ENCODE measurements around the gene SUGP2. TPM values are rescaled to one million over a fixed set of nuclear protein-coding genes. Genes with fewer than 3 reads are reported as not detected.
A peak's percentile ranks its signal among the peaks of the same experiment; 100 is the strongest.

SUGP2 gene
- total RNA-seq, 1 donor from 2014 or later = 123 TPM

GRCh38 chr19:19004144-19004543, 29.2 kb downstream of the SUGP2 start:
- Histone ChIP-seq H3K4me1 (no peaks in the 10 kb centered on the region), H3K9me3 (ENCODE audit: low read depth) (no peaks in the 10 kb centered on the region), H3K27me3 (no peaks in the 10 kb centered on the region), H3K4me3 (no peak overlapping the region), H3K9ac (no peak overlapping the region), H3F3A (ENCODE audit: low read depth) (no peaks in the 10 kb centered on the region), H3K4me2 (no peak overlapping the region), H3K27ac (no peak overlapping the region), H2AFZ (replicated peaks) (no peak overlapping the region), H3K36me3 (peaks cover 2% of the 10 kb centered on the region), H3K79me2 (ENCODE audit: low read depth) (no peaks in the 10 kb centered on the region), H4K20me1 (ENCODE audit: low read depth) (peaks cover 7% of the 10 kb centered on the region)
- Mint-ChIP-seq H3K4me3 (no peak overlapping the region), H3K27me3 (ENCODE audit: insufficient read depth, low read depth) (no peaks in the 10 kb centered on the region), H3K9me3 (no peaks in the 10 kb centered on the region), H3K27ac (no peak overlapping the region), H3K36me3 (peaks cover 29% of the 10 kb centered on the region), H3K4me1 (no peaks in the 10 kb centered on the region)
- TF ChIP-seq CTCF (IDR thresholded peaks at IDR 0.05) = no peak
- no peak for TF ChIP-seq EZH2 (IDR thresholded peaks at IDR 0.05)
- no peak for TF ChIP-seq EZH2phosphoT487 (IDR thresholded peaks at IDR 0.05)
- no peak for DNase-seq (ENCODE audit: low spot score)

DNA sequence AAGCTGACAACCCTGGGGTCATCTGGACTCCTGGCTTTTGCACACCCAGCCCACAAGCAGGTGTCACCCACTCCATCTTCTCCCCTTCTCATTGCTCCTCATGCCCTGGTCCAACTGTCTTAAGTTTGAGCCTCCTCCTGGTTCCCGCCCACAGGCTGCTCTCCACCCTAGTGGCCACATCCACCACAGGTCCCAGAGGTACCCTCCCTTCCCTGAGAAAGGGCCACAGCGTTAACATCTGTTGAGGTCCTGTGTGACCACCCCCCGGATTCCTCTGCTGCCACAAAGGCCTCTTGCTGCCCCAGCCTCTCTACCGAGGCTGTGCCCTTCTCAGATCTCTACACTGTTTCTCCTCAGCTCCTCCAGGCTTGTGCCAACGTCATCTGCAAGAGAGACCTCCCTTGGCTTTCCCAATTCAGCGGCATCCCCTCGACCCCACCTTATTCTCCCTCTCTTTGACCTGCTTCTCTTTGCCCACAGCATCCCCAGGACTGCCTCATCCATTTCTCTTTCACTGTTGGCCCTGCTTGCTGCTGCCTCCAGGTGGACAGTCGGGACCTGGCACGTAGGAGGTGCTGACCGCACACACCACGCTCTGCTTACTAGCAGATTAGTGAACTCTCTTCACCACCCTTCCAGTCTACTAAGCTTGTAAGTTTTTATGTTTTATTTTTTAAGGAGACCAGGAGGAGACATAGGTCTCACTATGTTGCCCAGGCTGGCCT, 33.3 kb downstream of the SUGP2 start:
- Histone ChIP-seq H3K9ac (no peak overlapping the region), H3K4me3 (no peak overlapping the region), H3K27ac (no peak overlapping the region), H3K4me2 (no peak overlapping the region), H3K79me2 (ENCODE audit: low read depth) (no peaks in the 10 kb centered on the region), H3K9me3 (ENCODE audit: low read depth) (no peaks in the 10 kb centered on the region), H4K20me1 (ENCODE audit: low read depth) (peaks cover 24% of the 10 kb centered on the region), H3K27me3 (no peaks in the 10 kb centered on the region), H3K4me1 (no peaks in the 10 kb centered on the region), H3F3A (ENCODE audit: low read depth) (peaks cover 5% of the 10 kb centered on the region), H3K36me3 (peaks cover 2% of the 10 kb centered on the region), H2AFZ (replicated peaks) (no peak overlapping the region)
- Mint-ChIP-seq H3K4me1 (peaks cover 9% of the 10 kb centered on the region), H3K27ac (no peak overlapping the region), H3K9me3 (no peaks in the 10 kb centered on the region), H3K27me3 (ENCODE audit: insufficient read depth, low read depth) (no peaks in the 10 kb centered on the region), H3K4me3 (peak overlapping the region; percentile 64), H3K36me3 (peaks cover 34% of the 10 kb centered on the region)
- TF ChIP-seq CTCF (IDR thresholded peaks at IDR 0.05) (peak; percentile 42), EZH2 (IDR thresholded peaks at IDR 0.05) (no peak)
- peak; percentile 33 for DNase-seq (ENCODE audit: low spot score)

GRCh38 chr19:18999016-18999758, 34.1 kb downstream of the SUGP2 start:
- Histone ChIP-seq H3K4me3 (no peak overlapping the region), H3K79me2 (ENCODE audit: low read depth) (no peaks in the 10 kb centered on the region), H4K20me1 (ENCODE audit: low read depth) (peaks cover 23% of the 10 kb centered on the region), H3K27me3 (no peaks in the 10 kb centered on the region), H3K9me3 (ENCODE audit: low read depth) (no peaks in the 10 kb centered on the region), H3K4me2 (no peak overlapping the region), H3K4me1 (no peaks in the 10 kb centered on the region), H3K36me3 (peaks cover 2% of the 10 kb centered on the region), H2AFZ (replicated peaks) (no peak overlapping the region), H3F3A (ENCODE audit: low read depth) (peaks cover 5% of the 10 kb centered on the region), H3K9ac (no peak overlapping the region), H3K27ac (no peak overlapping the region)
- H3K4me3 Mint-ChIP-seq = no peak overlapping the region
- TF ChIP-seq EZH2phosphoT487 (IDR thresholded peaks at IDR 0.05) (no peak), EZH2 (IDR thresholded peaks at IDR 0.05) (no peak), CTCF (IDR thresholded peaks at IDR 0.05) (no peak)
- no peaks in the 10 kb centered on the region for H3K9me3 Mint-ChIP-seq
- peaks cover 28% of the 10 kb centered on the region for H3K36me3 Mint-ChIP-seq
- peaks cover 12% of the 10 kb centered on the region for H3K4me1 Mint-ChIP-seq
- no peak for DNase-seq (ENCODE audit: low spot score)
- H3K27me3 Mint-ChIP-seq (ENCODE audit: insufficient read depth, low read depth) = peaks cover 4% of the 10 kb centered on the region
- H3K27ac Mint-ChIP-seq = peak overlapping the region; percentile 44
